Smooth muscle cell (in vitro differentiated cells): ENCODE data around the gene CACNA2D2. TPM values are rescaled to one million over a fixed set of nuclear protein-coding genes. Genes with fewer than 3 reads are reported as not detected.

Source experiments
- DNase-seq: peaks from one replicate; lab custom pipeline; 2025; ENCODE audit not compliant: unreplicated experiment; lab: John Stamatoyannopoulos, UW
- H2AFZ ChIP-seq: fragments of 200-600 bp; sonication (generic); 2 replicates; pipeline ENCODE4 v1.6.0; 2016; ENCODE audit warnings: antibody characterized with exemption, low read depth, mild to moderate bottlenecking
- H3F3A ChIP-seq: fragments of 200-600 bp; sonication (generic); 2 replicates; pipeline ENCODE4 v1.6.0; 2017; ENCODE audit warnings: antibody characterized with exemption, low read depth
- H3K27ac ChIP-seq: fragments of 200-600 bp; sonication (generic); 2 replicates; pipeline ENCODE4 v1.5.1; 2016; ENCODE audit warnings: low read depth, mild to moderate bottlenecking
- H3K27me3 ChIP-seq: fragments of 200-600 bp; sonication (generic); 2 replicates; pipeline ENCODE4 v1.6.1; 2016; ENCODE audit warnings: low read depth, mild to moderate bottlenecking
- H3K36me3 ChIP-seq: fragments of 200-600 bp; sonication (generic); 2 replicates; pipeline ENCODE4 v1.5.1; 2016; ENCODE audit warnings: low read depth
- H3K4me1 ChIP-seq: fragments of 200-600 bp; sonication (generic); 2 replicates; pipeline ENCODE4 v1.5.1; 2016; ENCODE audit warnings: low read depth
- H3K4me2 ChIP-seq: fragments of 200-600 bp; sonication (generic); 2 replicates; pipeline ENCODE4 v1.6.0; 2016; ENCODE audit warnings: mild to moderate bottlenecking
- H3K4me3 ChIP-seq: fragments of 200-600 bp; sonication (generic); 2 replicates; pipeline ENCODE4 v1.5.1; 2016; ENCODE audit warnings: mild to moderate bottlenecking
- H3K79me2 ChIP-seq: fragments of 200-600 bp; sonication (generic); 2 replicates; pipeline ENCODE4 v1.6.0; 2016; ENCODE audit warnings: low read depth, mild to moderate bottlenecking
- H3K9ac ChIP-seq: fragments of 200-600 bp; sonication (generic); 2 replicates; pipeline ENCODE4 v1.6.0; 2016; ENCODE audit warnings: low read depth
- H3K9me3 ChIP-seq: fragments of 200-600 bp; sonication (generic); replicated peaks from 2 replicates; pipeline ENCODE4 v1.5.1; 2016; ENCODE audit warnings: low read depth
- H4K20me1 ChIP-seq: fragments of 200-600 bp; sonication (generic); 2 replicates; pipeline ENCODE4 v1.6.0; 2016; ENCODE audit warnings: low read depth
- CTCF ChIP-seq: fragments of 200-600 bp; sonication (generic); IDR thresholded peaks from 2 replicates; pipeline ENCODE4 v1.5.1; 2017; ENCODE audit warnings: borderline replicate concordance, mild to moderate bottlenecking, antibody characterized with exemption; ENCODE audit not compliant: insufficient read depth, poor library complexity, severe bottlenecking
- WGBS: methylation state at CpG from one replicate; pipeline ENCODE4 v1.1.7; 2016; ENCODE audit warnings: low lambda C conversion rate; 5-methylcytosine and 5-hydroxymethylcytosine counted together
- polyA plus RNA-seq: library from polyadenylated mRNA; unstranded; fragments of >200 nt; fragmentation: Nextera tagmentation; extraction: Ambion mirVana; gene quantifications from 2 replicates; pipeline ENCODE4 v1.2.1, GENCODE V29; 2016
- total RNA-seq: library from RNA; depleted of rRNA; stranded (reverse); fragments of >200 nt; gene quantifications from 2 replicates; pipeline ENCODE4 v1.2.3, GENCODE V29; 2014

The CACNA2D2 gene
- total and polyA plus RNA-seq, 2 experiments from 2014 or later = 0.27 to 0.51 TPM

GRCh38 chr3:50351323-50351697, 152.1 kb downstream of the CACNA2D2 start:
- Histone ChIP-seq H3K4me3 (peak overlapping the region; percentile 81), H3K4me1 (peaks cover 15% of the 10 kb centered on the region), H3K4me2 (peak overlapping the region; percentile 94), H3K79me2 (peaks cover 32% of the 10 kb centered on the region), H3K9ac (peak overlapping the region; percentile 70), H3K9me3 (no peaks in the 10 kb centered on the region), H3K36me3 (no peaks in the 10 kb centered on the region), H4K20me1 (peaks cover 15% of the 10 kb centered on the region), H3K27ac (no peak overlapping the region), H2AFZ (peak overlapping the region; percentile 71), H3F3A (peaks cover 2% of the 10 kb centered on the region), H3K27me3 (no peaks in the 10 kb centered on the region)
- 68% methylated on average over 11 of the region's 11 CpGs for WGBS
- TF ChIP-seq CTCF = no peak
- no peak for DNase-seq

- peak within 1 kb of the TSS; percentile 70 for H3K9ac ChIP-seq
- DNase-seq = peak; percentile 89
- peaks cover 8% of the 10 kb centered on the region for H3F3A ChIP-seq
- H3K4me2 ChIP-seq = peak within 1 kb of the TSS; percentile 94
- H3K4me1 ChIP-seq = peaks cover 15% of the 10 kb centered on the region
- no peaks in the 10 kb centered on the region for H3K27me3 ChIP-seq
- peak within 1 kb of the TSS; percentile 64 for H3K27ac ChIP-seq
- H3K79me2 ChIP-seq = peaks cover 26% of the 10 kb centered on the region
- peak within 1 kb of the TSS; percentile 81 for H3K4me3 ChIP-seq
- no peaks in the 10 kb centered on the region for H3K9me3 ChIP-seq
- WGBS = 2% methylated on average over 58 of the region's 64 CpGs
- H4K20me1 ChIP-seq = peaks cover 10% of the 10 kb centered on the region
- no peaks in the 10 kb centered on the region for H3K36me3 ChIP-seq
- TF ChIP-seq CTCF = no peak
- H2AFZ ChIP-seq = peak within 1 kb of the TSS; percentile 71
These were observed 152.7 kb downstream of the CACNA2D2 start, which contains the start of the genes CYB561D2 and NPRL2 for GRCh38 chr3:50350527-50351322. Gene CYB561D2 (plus strand): TSS chr3:50350862. CDS start chr3:50351434, 572 bp downstream. Gene NPRL2 (minus strand): TSS chr3:50350775. CDS start chr3:50350652, 123 bp downstream.

- H3F3A ChIP-seq = peaks cover 9% of the 10 kb centered on the region
- WGBS = 48% methylated on average over 7 of the region's 7 CpGs
- DNase-seq = no peak
- TF ChIP-seq CTCF = no peak
- peaks cover 17% of the 10 kb centered on the region for H3K4me1 ChIP-seq
- peak overlapping the region; percentile 64 for H3K27ac ChIP-seq
- peak overlapping the region; percentile 81 for H3K4me3 ChIP-seq
- no peaks in the 10 kb centered on the region for H3K36me3 ChIP-seq
- H3K27me3 ChIP-seq = no peaks in the 10 kb centered on the region
- H3K79me2 ChIP-seq = peaks cover 22% of the 10 kb centered on the region
- peaks cover 4% of the 10 kb centered on the region for H4K20me1 ChIP-seq
- H3K4me2 ChIP-seq = peak overlapping the region; percentile 94
- H2AFZ ChIP-seq = peak overlapping the region; percentile 71
- no peaks in the 10 kb centered on the region for H3K9me3 ChIP-seq
- peak overlapping the region; percentile 70 for H3K9ac ChIP-seq
These were observed 153.3 kb downstream of the CACNA2D2 start for GRCh38 chr3:50350213-50350526.
